Body of pancreas (tissue), 4 donors: ENCODE results near the gene SNX21. TPM values are rescaled to one million over a fixed set of nuclear protein-coding genes. Genes with fewer than 3 reads are reported as not detected.
A peak's percentile ranks its signal among the peaks of the same experiment; 100 is the strongest.

Source experiments
- ATAC-seq: fragments of 150-250 bp; one replicate; pipeline ENCODE4 v1.9.1; 2016
- DNase-seq, 4 donors: peaks; one replicate each; pipeline ENCODE4 v3.0.0-alpha.2; 2019
- H3K27ac ChIP-seq, 4 donors: fragments of 200-600 bp; sonication (generic); 1 replicate in 3 of 4; 2 replicates in 1 of 4; pipeline versions ENCODE4 v1.5.1 to v1.6.1; 2016 to 2019; ENCODE audit warnings: mild to moderate bottlenecking in 1 of 4, mixed read lengths in 1 of 4, moderate library complexity in 1 of 4
- H3K27me3 ChIP-seq, 2 donors: fragments of 200-600 bp; sonication (generic); one replicate each; pipeline ENCODE4 v1.6.0; 2016; ENCODE audit warnings: mild to moderate bottlenecking in 1 of 2
- H3K36me3 ChIP-seq, 2 donors: fragments of 200-600 bp; sonication (generic); replicated peaks in 1 of 2; 2 replicates each; pipeline ENCODE4 v1.5.1; 2016; ENCODE audit warnings: low read depth in 2 of 2; ENCODE audit not compliant: insufficient read depth in 1 of 2
- H3K4me1 ChIP-seq: fragments of 200-600 bp; sonication (generic); one replicate; pipeline ENCODE4 v1.6.0; 2016
- H3K4me3 ChIP-seq, 2 donors: fragments of 200-600 bp; sonication (generic); 1 replicate in 1 of 2; 2 replicates in 1 of 2; pipeline ENCODE4 v1.5.1; 2016 to 2019
- H3K9me3 ChIP-seq, 3 donors: fragments of 200-600 bp; sonication (generic); 1 replicate in 2 of 3; 2 replicates in 1 of 3; pipeline ENCODE4 v1.5.1; 2016
- POLR2A ChIP-seq, 3 donors: fragments of 450-650 bp; IDR thresholded peaks; one replicate each; pipeline ENCODE4 v1.6.1; 2016; ENCODE audit warnings: antibody characterized with exemption in 3 of 3, mild to moderate bottlenecking in 2 of 3
- WGBS, 2 donors: methylation state at CpG; one replicate each; pipeline ENCODE4 v1.1.5; 2017; 5-methylcytosine and 5-hydroxymethylcytosine counted together
- intact Hi-C: fragments of 100-400 bp; cut with DNase I; formaldehyde crosslinking; loops from one replicate; pipeline ENCODE4 v1.15.1; 2023
- total RNA-seq, 2 donors: library from RNA; depleted of rRNA; stranded (reverse); fragments of >200 nt; gene quantifications; one replicate each; pipeline ENCODE4 v1.1.0, GENCODE V29; 2016
- TF ChIP-seq, protein P1 (sequence below), 7 experiments: fragments of 450-650 bp in 4 of 7; fragments of 200-600 bp in 3 of 7; sonication (generic) in 3 of 7; IDR thresholded peaks; one replicate each; pipeline ENCODE4 v1.5.1; 2016 to 2019; ENCODE audit warnings: antibody characterized with exemption in 7 of 7

SNX21 gene
- total RNA-seq, 2 donors from 2014 or later, result 42.8 to 46.5 TPM

DNA sequence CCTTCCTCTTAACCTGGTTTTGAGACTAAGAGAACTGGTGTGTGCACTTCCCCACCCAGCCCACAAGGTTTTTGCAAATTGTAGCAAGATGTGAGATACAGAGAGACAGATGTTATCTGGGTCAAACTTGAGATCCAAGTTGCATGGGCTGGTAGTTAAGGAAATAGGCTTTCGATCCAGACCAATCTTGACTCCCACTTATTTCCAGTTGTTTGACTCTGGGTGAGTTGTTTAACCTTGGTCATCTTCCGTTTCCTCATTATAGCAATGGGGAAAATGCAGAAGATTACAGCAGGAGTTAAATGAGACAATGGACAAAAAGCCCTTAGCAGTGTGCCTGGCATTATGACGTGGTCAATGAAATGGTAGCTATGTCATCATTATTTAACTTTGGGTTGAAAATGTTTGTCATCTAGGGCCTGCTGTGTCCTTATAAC, 1.7 kb downstream of the SNX21 start:
- Histone ChIP-seq H3K36me3 (no peaks in the 10 kb centered on the region), H3K27ac (peak overlapping the region in 1 of 4 donors; percentile 22), H3K4me1 (peaks cover 24% of the 10 kb centered on the region), H3K9me3 (no peaks in the 10 kb centered on the region), H3K4me3 (no peak overlapping the region), H3K27me3 (no peaks in the 10 kb centered on the region)
- WGBS, 2 donors, result 67 to 80% methylated on average over 3 of the region's 3 CpGs
- intact Hi-C loops, result no loop called here
- DNase-seq, result no peak
- no peak for TF ChIP-seq POLR2A (IDR thresholded peaks at IDR 0.05)
- TF ChIP-seq, protein P1, sequence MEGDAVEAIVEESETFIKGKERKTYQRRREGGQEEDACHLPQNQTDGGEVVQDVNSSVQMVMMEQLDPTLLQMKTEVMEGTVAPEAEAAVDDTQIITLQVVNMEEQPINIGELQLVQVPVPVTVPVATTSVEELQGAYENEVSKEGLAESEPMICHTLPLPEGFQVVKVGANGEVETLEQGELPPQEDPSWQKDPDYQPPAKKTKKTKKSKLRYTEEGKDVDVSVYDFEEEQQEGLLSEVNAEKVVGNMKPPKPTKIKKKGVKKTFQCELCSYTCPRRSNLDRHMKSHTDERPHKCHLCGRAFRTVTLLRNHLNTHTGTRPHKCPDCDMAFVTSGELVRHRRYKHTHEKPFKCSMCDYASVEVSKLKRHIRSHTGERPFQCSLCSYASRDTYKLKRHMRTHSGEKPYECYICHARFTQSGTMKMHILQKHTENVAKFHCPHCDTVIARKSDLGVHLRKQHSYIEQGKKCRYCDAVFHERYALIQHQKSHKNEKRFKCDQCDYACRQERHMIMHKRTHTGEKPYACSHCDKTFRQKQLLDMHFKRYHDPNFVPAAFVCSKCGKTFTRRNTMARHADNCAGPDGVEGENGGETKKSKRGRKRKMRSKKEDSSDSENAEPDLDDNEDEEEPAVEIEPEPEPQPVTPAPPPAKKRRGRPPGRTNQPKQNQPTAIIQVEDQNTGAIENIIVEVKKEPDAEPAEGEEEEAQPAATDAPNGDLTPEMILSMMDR (IDR thresholded peaks at IDR 0.05), result no peak
- ATAC-seq, result no peak

DNA sequence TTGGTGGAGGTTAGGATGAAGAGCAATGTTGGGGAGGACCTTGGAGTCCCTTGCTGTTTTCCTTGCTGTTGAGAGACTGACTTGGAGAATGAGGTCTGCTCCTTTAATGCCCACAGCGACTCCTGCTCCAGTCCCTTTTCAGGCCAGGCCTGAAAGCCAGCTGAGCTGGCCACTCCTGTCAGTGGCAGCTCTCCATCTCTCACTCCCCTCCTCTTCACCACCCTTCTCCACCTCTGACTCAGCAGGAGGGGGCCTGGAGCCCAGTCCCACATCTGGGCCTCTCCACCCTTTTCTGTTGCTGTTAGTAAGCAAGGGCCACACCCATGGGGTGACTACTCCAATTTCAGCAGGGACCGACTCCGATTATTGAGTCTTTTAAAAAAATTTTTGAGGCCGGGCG, 2.2 kb downstream of the SNX21 start:
- Histone ChIP-seq H3K27me3 (no peaks in the 10 kb centered on the region), H3K9me3 (no peaks in the 10 kb centered on the region), H3K27ac (peak overlapping the region in 1 of 4 donors; percentile 22), H3K4me3 (no peak overlapping the region), H3K4me1 (peaks cover 24% of the 10 kb centered on the region), H3K36me3 (peaks cover 0 to 2% of the 10 kb centered on the region in 2 donors)
- intact Hi-C loops, result no loop called here
- WGBS, 2 donors, result 76 to 100% methylated on average over 5 of the region's 5 CpGs
- ATAC-seq, result no peak
- peak in 1 of 4 donors; percentile 22 for DNase-seq
- TF ChIP-seq POLR2A (IDR thresholded peaks at IDR 0.05), result no peak
- TF ChIP-seq, protein P1 (IDR thresholded peaks at IDR 0.05), result no peak

DNA sequence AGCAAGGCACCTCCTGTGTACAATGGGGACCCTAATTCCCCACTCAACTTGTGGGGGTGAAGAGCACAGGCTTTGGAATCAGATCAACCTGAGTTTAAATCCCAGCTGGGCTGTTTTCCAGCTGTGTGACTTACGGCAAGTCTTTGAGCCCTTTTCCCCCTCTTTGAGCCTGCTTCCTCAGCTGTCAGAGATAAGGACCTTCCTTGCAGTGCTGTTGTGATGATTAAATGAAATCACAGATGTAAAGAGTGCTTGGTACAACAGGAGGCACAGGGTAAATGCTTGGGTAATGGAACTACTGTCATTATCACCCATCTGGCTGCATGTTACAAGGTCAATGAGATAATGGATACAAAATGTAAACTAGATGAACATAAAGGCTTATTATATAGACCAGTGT, 3.2 kb downstream of the SNX21 start:
- no peaks in the 10 kb centered on the region for H3K27me3 ChIP-seq

DNA sequence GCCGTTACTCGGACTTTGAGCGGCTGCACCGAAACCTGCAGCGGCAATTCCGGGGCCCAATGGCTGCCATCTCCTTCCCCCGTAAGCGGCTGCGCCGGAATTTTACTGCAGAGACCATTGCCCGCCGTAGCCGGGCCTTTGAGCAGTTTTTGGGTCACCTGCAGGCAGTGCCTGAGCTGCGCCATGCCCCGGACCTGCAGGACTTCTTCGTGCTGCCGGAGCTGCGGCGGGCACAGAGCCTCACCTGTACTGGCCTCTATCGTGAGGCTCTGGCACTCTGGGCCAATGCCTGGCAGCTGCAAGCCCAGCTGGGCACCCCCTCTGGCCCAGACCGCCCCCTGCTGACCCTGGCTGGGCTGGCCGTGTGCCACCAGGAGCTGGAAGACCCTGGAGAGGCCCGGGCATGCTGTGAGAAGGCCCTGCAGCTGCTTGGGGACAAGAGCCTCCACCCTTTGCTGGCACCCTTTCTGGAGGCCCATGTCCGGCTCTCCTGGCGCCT, 7.2 kb downstream of the SNX21 start:
- Histone ChIP-seq H3K9me3 (no peaks in the 10 kb centered on the region), H3K27me3 (no peaks in the 10 kb centered on the region), H3K27ac (no peak overlapping the region), H3K36me3 (peaks cover 3 to 12% of the 10 kb centered on the region in 2 donors), H3K4me1 (no peaks in the 10 kb centered on the region), H3K4me3 (no peak overlapping the region)
- TF ChIP-seq POLR2A (IDR thresholded peaks at IDR 0.05), result no peak
- TF ChIP-seq, protein P1 (IDR thresholded peaks at IDR 0.05), result no peak
- WGBS, 2 donors, result 94% methylated on average over 24 of the region's 25 CpGs; no CpG with 5 or more reads in 1 of the 2 donors
- intact Hi-C loops, result no loop called here
- DNase-seq (no peak), ATAC-seq (peak; percentile 28)

More for the DNA sequence above, 3.2 kb downstream of the SNX21 start:
- DNase-seq (no peak), ATAC-seq (no peak)
- 23 to 42% methylated on average over 1 of the region's 1 CpG for WGBS, 2 donors
- Histone ChIP-seq H3K4me3 (no peak overlapping the region), H3K9me3 (no peaks in the 10 kb centered on the region), H3K27ac (no peak overlapping the region), H3K4me1 (peaks cover 24% of the 10 kb centered on the region), H3K36me3 (peaks cover 0 to 4% of the 10 kb centered on the region in 2 donors)
- intact Hi-C loops, result no loop called here
- TF ChIP-seq, protein P1 (IDR thresholded peaks at IDR 0.05), result no peak
- TF ChIP-seq POLR2A (IDR thresholded peaks at IDR 0.05), result no peak
